NCI-H2196 treated with DMSO at 0.1 percent for 48 hours (cell line): ENCODE measurements around the gene GATC.
"Not testable (repeated sequence)": the region's sequence is repeated elsewhere in the genome, so short reads cannot be mapped to it uniquely, and the experiment has no call there.

ENCODE experiments used
- DNase-seq: peaks from one replicate; lab custom pipeline; 2025; ENCODE audit not compliant: unreplicated experiment; lab: John Stamatoyannopoulos, UW

The GATC gene

DNA sequence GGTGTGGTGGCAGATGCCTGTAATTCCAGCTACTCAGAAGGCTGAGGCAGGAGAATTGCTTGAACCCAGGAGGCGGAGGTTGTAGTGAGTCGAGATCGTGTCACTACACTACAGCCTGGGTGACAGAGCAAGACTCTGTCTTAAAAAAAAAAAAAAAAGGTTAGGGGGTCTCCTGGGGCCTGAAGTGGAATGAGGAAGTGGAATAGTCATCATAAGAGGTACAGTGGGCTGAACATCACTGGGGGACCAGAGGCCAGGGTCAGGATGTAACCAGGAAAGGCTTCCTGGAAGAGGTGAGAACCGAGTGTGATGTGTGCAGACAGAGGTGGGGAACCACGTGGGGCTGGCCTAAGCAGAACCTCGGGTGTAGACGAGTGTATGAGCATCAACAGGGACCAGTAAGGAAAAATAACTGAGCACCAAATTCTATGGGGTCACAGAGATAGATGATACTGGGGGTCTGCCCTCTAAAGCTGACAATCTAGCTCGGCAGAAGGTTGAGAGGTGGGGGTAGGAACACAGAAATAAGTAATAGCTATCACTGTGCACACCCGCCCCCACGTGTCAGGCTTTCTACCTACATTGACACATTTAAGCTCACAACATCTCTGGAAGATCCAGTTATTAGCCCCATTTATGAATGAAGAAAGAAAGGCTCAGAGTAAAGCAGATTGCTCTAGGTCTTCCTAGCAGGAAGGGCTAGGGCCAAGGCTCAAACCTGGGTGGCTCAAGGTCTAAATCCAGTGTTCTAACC is 13.3 kb upstream of the GATC start:
- no peak for DNase-seq

DNA sequence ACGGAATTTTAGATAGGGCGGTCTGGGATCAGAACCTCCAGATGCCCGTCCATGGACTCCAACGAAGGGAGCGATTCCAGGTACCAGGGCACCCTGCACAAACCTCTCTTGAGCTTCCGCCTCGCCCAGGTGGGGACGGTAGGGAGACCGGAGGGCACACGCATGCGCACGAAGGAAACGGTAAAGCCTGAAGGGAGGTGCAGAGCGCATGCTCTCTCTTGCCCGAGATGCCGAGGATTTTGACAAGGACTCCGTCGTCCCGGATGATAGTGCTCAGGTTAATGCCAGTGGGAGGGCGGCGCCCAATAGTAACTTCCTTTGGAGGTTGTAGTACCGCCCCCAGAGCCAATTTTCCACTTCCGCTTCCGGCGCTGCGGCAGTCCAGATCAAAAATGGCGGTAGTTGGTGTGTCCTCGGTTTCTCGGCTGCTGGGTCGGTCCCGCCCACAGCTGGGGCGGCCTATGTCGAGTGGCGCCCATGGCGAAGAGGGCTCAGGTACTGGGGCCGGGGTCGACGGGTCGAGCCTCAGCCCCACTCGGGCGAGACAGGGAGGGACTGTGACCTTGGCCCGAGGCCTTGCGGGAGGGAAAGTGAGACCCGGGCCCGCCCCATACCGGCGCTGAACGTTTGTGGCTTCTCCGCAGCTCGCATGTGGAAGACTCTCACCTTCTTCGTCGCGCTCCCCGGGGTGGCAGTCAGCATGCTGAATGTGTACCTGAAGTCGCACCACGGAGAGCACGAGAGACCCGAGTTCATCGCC is 8.3 kb upstream of the GATC start, which contains the start of gene COX6A1:
COX6A1 (plus strand) TSS at position 379 of the 760 bp plus-strand sequence; CDS start at position 393, 14 bp downstream.
- peak; percentile 98 for DNase-seq

DNA sequence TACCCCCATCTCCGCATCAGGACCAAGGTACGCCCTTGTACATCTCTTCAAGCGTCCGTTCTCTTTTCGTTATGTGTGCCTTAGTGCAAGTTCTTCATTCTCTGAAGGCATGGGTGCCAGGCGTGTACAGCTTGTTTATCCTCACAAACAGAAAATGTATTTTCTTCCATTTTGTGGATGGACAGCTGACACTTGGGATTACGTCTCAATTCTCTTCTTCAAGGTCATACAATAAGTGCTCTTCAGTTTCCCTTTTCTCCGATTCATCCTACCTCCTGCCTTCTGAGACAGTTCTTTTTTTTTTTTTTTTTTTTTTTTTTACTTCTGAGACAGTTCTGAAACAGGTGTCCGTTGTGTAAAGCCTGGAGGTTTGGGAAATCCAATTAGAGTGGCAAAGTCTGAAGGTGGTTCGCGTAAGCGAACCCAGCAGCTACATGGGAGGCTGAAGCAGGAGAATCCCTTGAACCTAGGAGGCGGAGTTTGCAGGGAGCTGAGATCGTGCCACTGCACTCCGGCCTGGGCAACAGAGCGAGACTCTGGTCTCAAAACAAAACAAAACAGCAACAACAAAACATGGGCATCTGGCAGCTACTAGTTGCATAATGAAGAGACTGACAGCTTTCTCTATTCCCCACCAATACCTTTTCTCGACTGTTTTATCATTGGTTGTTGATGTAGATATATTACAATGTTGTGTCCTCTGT is 7.6 kb upstream of the GATC start:
- DNase-seq = no peak

DNA sequence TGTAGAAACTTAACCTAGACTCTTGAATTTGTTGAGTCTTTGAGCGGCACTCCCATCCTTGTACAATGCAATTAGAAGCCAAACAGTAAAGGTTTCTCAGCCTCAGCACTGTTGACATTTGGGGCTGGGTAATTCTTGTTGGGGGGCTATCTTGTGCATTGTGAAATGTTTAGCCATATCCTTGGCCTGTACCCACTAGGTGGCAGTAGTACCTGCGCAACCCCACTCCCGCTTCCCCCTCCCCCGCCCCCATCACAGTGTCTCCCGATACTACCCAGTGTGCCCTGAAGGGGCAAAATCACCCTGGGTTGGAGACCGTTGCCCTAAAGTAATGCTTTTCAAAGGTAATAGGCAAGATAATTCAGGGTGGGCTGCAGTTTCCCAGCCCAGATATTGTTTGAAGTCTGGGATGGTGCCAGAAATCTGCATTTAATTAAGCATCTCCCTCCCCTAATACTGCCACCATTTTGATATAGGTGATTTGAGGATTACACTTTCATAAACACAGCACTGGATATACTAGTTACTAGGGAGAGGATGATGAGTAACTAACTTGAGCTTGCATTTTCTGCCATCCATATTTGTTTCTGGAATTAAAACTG is 6.5 kb upstream of the GATC start:
- DNase-seq = peak; percentile 23

DNA sequence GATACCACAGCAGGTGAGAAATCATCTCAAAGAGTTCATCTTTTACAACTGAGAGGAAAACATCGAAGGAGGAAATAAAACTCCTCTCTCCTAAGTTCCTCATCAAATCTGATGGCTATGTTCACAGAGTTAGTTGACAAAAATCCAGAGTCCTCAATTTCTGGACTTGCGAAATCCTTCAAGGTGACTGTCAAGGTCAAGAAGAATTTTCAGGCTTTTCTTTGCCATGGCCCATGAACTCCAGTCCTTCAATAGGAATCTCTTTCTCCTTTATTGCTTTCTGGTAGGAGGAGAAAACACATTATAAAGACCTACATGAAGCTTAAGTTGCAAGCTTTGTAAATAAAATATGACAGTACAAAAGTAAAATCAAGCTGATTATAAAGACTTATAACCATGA is 1.6 kb upstream of the GATC start:
- no peak for DNase-seq

DNA sequence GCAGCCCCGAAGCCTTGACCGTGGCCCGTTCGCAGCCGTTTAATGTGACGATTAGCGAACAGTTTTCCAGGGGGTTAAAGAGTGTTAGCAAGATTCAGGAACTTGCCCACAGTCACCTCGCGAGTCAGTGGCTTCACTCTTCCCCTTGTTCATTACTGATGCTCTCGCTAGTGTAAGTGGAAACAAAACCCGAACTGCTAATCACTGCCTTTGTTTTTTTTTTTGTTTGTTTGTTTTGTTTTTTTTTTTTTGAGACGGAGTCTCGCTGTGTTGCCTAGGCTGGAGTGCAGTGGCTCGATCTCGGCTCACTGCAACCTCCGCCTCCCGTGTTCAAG is 567 bp downstream of the GATC start:
- not testable (repeated sequence) for DNase-seq

DNA sequence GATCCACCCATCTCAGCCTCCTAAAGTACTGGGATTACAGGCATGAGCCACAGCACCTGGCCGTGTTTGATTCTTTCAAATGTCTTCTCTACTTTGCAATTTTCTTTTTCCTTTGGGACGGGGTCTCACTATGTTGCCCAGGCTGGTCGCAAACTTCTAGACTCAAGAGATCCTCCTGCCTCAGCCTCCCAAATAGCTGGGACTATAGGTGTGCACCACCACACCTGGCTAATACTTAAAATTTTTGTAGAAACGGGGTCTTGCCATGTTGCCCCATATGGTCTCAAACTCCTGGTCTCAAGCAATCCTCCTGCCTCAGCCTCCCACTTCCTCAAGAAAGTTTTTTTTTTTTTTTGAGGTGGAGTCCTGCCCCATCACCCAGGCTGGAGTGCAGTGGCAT is 1.7 kb downstream of the GATC start:
- no peak for DNase-seq

DNA sequence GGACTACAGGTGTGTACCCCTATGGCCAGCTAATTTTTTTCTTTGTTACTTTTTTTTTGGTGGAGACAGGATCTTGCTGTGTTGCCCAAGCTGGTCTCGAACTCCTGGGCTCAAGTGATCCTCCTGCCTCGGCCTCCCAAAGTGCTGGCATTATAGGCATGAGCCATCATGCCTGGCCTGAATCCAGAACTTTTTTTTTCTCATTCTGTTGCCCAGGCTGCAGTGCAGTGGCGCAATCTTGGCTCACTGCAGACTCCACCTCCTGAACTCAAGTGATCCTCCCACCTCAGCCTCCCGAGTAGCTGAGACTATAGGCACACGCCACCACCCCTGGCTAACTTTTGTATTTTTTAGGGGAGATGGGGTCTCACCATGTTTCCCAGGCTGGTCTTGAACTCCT is 6.3 kb downstream of the GATC start:
- not testable (repeated sequence) for DNase-seq

DNA sequence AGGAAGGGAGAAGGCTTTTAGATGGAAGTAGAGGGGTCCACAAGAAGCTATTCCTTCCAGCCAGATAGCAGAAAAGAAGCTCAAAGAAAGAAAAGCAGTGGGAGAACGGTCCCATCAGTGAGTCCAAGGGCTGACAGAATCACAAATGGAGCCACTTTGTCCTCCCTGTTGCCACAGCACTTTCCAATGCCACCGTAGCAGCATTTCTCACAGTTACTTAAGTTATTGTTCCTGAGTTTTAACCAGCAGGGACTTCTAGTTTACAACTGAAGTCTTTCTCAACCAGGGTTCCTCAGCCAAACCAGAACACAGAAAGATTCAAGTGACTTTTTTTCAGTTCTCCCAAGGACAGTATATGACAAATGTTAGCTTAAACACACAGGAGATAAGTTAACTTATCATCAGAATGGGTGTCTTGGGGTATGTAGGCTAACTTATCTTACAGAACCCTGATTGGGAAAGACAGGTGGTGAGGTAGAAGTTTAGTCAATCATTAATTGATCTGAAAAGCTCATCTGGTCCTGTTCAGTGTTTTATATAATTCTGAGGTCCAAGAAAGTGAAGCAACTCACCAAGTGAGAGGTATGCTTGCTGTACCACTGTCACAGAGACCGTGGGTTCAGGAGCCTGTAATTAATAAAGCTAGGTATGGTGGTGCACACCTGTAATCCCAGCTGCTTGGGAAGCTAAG is 7.0 kb downstream of the GATC start:
- no peak for DNase-seq

DNA sequence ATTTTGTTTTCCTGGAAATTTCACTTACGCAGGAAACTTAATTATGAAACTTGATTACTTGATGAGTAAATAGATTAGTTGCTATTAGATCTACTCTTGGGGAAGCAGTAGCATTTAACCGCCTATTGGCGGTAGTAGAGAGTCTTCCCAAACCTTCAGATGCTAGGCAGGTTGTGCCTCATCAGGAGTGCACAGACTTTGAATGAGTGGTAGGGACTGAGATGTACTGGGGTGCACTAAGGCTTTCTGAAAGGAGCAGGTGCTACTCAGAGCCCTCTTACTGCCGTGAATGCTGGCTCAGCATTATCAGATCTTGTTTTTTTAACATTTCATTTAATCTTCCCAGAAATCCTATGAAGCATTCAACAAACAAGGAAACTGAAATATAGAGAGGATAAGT is 7.7 kb downstream of the GATC start:
- no peak for DNase-seq

DNA sequence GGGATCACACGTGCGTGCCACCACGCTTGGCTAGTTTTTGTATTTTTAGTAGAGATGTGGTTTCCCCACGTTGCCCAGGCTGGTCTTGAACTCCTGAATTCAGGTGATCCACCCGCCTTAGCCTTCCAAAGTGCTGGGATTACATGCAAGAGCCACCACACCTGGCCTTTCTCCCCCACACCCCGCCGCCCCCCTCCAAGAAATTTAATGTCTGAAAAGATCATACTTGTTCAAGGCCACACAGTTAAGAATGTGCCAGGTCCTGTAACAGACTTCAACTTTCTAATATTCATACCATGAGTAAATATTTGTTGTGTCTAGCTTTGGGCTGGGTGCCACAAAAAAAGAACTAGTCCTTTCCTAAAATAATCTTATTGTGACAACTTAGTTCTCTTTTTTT is 9.1 kb downstream of the GATC start:
- no peak for DNase-seq

DNA sequence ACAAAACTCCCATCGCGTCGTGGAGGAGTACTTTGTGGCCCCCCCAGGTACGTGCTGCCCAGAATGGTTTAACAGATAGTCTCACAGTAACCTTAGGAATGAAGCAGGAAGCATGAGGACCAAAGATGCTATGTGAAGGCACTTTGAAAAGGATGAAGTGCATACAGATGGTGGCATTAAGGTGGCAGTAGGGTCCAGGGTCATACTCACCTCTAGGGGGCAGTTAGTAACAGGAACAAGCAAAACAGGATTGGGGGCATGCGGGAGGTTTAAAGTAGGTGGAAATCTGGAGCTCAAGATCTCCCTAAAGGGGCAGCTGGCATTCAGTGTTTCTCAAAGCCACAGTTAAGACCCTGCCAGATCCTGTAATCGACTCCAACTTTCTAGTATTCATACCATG is 10.9 kb downstream of the GATC start:
- no peak for DNase-seq

DNA sequence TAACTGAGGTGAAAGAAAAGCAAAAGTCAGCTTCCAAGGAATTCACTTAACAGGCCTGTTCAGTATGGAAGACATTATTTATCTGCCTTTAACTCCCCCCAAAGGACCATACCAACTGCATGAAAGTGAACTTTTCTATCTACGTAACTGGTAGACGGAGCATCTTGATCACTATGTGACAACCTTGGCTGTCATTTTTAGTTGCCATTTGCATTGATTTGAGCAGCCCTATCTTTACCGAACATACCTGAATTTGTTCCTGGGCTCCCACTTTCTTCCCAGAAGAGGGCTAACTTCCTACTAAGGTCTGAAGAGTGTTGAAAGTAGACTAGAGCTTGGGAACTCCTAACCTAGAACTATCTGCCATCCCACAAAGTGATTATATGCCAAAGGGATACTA is 13.9 kb downstream of the GATC start:
- DNase-seq = no peak

DNA sequence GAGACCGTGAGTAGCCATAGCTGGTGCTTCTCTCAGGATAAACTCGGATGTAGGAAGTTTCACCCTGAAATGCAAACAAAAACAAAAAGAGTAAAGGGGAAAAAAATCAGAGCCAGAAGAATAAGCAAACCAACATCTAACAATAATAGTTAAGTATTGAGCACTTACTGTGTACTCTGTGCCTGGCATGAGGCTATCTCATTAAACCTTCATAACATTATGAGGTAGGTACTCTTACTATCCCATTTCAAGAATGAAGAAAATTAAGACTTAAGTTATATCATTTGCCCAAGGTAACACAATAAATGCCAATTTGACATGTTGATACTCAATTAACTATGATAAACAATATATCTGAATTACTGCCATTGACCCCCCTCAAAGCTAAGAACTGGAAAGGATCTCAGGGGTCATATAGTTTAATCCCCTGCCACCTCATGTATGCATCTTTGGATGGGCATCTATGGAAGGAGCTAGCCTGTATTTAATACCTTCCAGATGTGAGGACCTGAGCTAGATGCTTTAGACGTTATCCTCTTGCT is 15.9 kb downstream of the GATC start:
- no peak for DNase-seq

DNA sequence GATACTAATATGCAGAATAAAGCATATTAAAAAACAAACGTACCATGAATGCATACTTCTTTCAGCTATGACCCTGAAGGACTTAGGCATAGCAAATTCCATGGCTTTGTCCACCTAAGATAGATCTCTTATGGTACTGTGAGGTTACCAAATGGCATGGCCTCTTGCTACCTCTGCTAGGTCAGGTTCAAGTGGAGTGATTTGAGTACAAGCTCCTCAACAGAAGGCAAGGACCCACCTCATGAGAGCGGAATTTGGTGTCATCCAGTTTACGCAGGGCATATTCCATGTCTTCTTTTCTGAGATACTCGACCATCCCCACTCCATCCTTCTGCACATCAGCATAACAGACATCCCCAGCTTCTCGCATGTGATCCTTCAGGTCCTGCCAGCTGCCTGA is 17.5 kb downstream of the GATC start:
- no peak for DNase-seq

DNA sequence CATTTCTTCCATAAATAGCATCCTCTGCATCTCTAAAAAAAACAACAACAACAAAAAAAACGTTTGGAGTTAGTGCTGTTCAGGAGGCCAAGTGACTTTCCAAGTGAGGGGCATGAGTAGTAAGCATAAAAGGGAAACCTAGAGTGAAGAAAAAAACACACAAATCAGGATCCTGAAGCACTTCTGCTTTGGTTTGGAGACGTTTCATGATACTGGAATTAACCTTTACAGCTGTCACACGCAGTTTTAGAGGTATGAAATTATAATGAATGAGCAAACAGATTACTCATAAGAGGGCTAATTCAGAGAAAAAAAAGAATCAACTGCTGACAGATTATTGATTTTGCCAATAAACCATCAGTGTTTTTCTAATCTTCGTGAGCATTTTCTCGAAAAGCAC is 19.5 kb downstream of the GATC start:
- no peak for DNase-seq

DNA sequence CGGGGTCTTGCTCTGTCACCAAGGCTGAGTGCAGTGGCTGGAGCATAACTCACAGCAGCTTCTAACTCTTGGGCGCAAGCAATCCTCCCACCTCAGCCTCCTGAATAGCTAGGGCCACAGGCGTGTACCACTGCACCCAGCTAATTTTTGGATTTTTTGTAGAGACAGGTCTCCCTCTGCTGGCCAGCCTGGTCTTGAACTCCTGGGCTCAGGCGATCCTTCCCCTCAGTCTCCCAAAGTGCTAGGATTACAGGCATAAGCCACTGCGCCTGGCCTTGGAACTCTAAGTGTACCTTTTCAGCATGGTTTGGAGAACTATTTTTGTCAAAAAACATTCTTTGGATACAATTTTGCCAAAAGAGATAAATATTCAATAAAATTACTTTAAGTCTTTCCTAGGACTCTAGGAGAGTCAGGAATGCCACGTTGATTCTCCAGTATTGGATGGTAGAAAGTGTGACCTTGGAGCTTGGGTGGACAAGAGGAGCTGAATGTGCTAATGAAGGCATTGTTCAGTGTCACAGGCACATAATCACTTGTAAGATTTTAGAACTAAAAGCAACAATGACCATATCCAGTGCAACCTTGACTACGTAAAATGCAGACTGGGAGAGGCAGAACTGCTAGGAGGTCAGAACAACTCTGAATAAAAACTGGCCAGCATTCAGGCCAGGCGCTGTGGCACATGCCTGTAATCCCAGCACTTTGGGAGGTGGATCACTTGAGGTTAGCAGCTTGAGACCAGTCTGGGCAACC is 20.5 kb downstream of the GATC start:
- peak; percentile 23 for DNase-seq

DNA sequence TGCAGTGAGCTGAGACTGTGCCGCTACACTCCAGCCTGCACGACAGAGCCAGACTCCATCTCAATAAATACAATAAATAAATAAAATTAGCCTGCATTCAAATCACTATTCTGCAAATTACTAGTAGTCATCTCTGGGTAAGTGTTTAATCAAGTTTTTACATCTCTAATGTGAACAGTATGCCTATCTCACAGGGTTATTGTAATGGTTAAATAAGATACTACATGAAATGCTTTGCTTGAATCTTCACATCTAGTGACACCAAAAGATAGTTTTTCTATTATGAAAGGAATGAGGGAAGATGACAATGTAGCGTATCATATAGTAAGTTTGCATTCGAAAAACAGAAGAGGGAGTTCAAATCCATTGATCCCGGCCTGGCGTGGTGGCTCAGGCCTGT is 21.2 kb downstream of the GATC start:
- DNase-seq = no peak

DNA sequence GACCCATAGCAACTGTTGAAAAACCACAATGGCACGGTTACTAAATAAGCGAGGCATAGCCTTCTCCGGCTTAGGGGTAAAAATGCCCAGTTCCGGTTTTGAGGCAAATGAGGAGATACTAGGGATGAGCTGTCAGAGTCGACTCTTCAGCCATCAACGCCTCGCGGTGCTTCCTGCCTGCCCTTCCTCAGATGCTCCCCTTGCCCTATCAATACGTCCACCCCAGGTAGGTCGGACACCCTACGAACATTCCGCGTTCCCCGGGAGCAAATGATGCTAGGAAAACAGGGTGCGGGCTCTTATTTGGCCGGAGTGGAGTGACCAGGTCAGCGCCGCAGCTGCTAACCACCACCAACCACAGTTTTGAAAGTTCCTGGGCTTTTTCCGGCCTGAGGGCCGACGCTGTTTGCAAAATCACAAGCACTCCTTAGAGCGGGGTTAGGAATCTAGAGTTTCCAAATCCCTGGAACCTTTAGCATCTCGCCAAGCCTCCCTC is 22.1 kb downstream of the GATC start:
- DNase-seq = no peak
